ENCODE data around the gene NKAIN4. TPM values are rescaled to one million over a fixed set of nuclear protein-coding genes. Genes with fewer than 3 reads are reported as not detected.
A peak's percentile ranks its signal among the peaks of the same experiment; 100 is the strongest.

The NKAIN4 gene
- total and polyA plus RNA-seq, 7 experiments from 2014 or later: not detected

DNA sequence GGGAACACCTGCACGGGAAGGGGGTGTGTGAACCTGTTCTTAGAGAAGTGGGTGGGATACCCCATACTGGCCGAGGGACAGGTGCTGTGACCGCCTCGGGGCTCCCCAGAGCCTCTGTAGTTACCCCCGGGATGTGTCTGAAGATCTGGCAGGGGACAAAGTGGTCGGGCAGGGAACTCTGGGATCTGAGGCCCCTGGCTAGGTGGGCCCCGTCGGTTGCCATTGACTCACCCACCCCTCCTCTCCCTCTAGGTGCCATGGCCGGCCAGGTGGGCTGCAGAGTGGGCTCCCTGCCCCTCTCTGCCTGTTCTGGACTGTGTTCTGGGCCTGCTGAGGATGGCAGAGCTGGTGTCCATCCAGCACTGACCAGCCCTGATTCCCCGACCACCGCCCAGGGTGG, 14.3 kb downstream of the NKAIN4 start:
- H3K4me3 ChIP-seq (ENCODE audit: low read length): no peak overlapping the region
- peaks cover 0 to 9% (median 1%) of the 10 kb centered on the region in 7 donors for H3K4me1 Mint-ChIP-seq
- H3K9me3 Mint-ChIP-seq: no peaks in the 10 kb centered on the region
- H3K4me1 ChIP-seq (ENCODE audit: control insufficient read depth in 2 of 2, insufficient read depth in 2 of 2, low read length in 2 of 2): peaks cover 0 to 2% of the 10 kb centered on the region in 2 donors
- ATAC-seq (no peak), DNase-seq (no peak)
- no peaks in the 10 kb centered on the region for H3K36me3 Mint-ChIP-seq
- ChIA-PET POLR2A (no interaction called here), CTCF (interaction anchor here (0.8 kb wide), 1 partner anchor 17 kb away, joined by 3 read pairs; no protein-coding TSS in a partner anchor)
- intact Hi-C loops (cut with micrococcal nuclease): no loop called here
- H3K27ac ChIP-seq (ENCODE audit: low read depth, low read length): no peak overlapping the region
- no peaks in the 10 kb centered on the region for H3K9me3 ChIP-seq (ENCODE audit: control insufficient read depth in 2 of 3, low read length in 3 of 3)
- H3K27ac Mint-ChIP-seq: no peak overlapping the region
- no peak overlapping the region for H3K4me3 Mint-ChIP-seq
- no peaks in the 10 kb centered on the region for H3K27me3 ChIP-seq (ENCODE audit: control insufficient read depth in 2 of 2, insufficient read depth in 2 of 2, low read length in 2 of 2)
- peaks cover 0 to 3% (median 0%) of the 10 kb centered on the region in 5 donors for H3K27me3 Mint-ChIP-seq
- H3K36me3 ChIP-seq (ENCODE audit: control insufficient read depth in 2 of 3, insufficient read depth in 3 of 3, low read length in 3 of 3): no peaks in the 10 kb centered on the region

DNA sequence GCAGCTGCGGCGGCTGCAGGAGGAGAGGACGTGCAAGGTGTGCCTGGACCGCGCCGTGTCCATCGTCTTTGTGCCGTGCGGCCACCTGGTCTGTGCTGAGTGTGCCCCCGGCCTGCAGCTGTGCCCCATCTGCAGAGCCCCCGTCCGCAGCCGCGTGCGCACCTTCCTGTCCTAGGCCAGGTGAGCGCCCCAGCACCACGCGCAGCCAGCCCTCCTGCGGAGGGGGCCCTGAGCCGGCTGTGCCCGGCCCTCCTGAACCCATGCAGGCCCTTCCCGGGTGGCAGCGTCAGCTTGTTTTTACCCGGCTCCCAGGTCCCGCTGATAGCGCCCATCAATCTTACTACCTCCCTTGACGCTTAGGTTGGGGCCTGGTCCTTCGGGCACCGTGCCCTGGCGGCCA, 14.8 kb downstream of the NKAIN4 start:
- DNase-seq (no peak), ATAC-seq (no peak)
- Mint-ChIP-seq H3K4me3 (no peak overlapping the region), H3K27ac (no peak overlapping the region), H3K27me3 (peaks cover 0 to 3% (median 0%) of the 10 kb centered on the region in 5 donors), H3K9me3 (no peaks in the 10 kb centered on the region), H3K4me1 (peaks cover 0 to 13% (median 2%) of the 10 kb centered on the region in 7 donors), H3K36me3 (no peaks in the 10 kb centered on the region)
- Histone ChIP-seq H3K9me3 (ENCODE audit: control insufficient read depth in 2 of 3, low read length in 3 of 3) (no peaks in the 10 kb centered on the region), H3K27ac (ENCODE audit: low read depth, low read length) (no peak overlapping the region), H3K4me1 (ENCODE audit: control insufficient read depth in 2 of 2, insufficient read depth in 2 of 2, low read length in 2 of 2) (peaks cover 0 to 4% of the 10 kb centered on the region in 2 donors), H3K36me3 (ENCODE audit: control insufficient read depth in 2 of 3, insufficient read depth in 3 of 3, low read length in 3 of 3) (no peaks in the 10 kb centered on the region), H3K27me3 (ENCODE audit: control insufficient read depth in 2 of 2, insufficient read depth in 2 of 2, low read length in 2 of 2) (no peaks in the 10 kb centered on the region), H3K4me3 (ENCODE audit: low read length) (no peak overlapping the region)
- intact Hi-C loops (cut with micrococcal nuclease): no loop called here
- ChIA-PET CTCF (no interaction called here), POLR2A (no interaction called here)

DNA sequence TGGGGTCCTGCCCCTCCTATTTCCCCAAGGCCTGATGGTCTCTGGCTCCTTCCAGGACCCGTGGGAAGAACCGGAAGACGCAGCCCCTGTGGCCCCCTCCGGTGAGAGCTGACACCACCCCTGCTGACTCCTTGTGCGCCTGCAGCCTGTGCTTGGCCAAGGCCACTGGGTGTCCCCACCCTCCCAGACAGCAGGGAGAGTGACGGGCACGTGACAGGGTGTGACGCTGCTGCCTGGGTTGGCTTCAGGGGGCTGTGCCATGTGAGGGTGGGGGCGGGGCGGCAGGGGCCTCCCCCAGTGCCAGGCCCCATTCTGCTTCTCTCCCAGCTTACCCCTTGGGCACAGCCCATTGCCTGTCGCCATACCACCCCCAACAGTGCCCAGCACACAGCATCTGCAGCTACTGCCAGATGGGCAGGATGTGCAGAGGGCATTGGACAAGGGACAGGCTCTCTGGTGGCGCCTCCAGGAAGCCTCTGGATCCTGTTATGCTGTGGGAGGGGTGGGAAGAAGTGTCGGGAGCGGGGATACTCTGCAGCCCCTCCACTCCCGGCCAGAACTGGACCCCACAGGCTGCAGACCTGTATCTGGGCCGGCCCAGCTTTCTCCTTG, 15.6 kb downstream of the NKAIN4 start:
- DNase-seq: no peak
- intact Hi-C loops (cut with micrococcal nuclease): no loop called here
- no peak overlapping the region for H3K27ac Mint-ChIP-seq

DNA sequence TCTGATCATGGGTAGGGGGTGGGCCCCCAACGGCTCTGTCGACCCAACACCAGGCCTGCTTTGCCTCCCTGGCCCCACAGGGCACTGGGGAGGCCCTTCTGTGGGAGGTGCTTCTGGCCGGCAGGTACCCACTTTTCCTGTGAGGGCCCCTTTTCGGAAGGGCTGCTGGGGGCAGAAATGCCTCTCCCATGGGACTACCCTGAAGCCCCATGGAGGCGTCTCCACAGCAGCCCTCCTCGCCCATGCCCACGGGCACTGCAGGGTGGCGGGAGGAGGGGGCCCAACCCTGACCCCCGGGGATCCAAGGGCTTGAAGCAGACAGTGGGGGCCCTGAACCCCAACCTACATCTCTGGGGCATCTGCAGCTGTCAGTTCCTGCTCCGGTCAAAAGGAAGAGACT, 16.2 kb downstream of the NKAIN4 start:
- H3K4me1 Mint-ChIP-seq: peaks cover 0 to 13% (median 2%) of the 10 kb centered on the region in 7 donors
- CTCF ChIA-PET: no interaction called here
- H3K36me3 Mint-ChIP-seq: no peaks in the 10 kb centered on the region

More for the DNA sequence above, 15.6 kb downstream of the NKAIN4 start:
- CTCF ChIA-PET: no interaction called here
- peaks cover 0 to 13% (median 2%) of the 10 kb centered on the region in 7 donors for H3K4me1 Mint-ChIP-seq
- H3K9me3 Mint-ChIP-seq: no peaks in the 10 kb centered on the region
- Histone ChIP-seq H3K27me3 (ENCODE audit: control insufficient read depth in 2 of 2, insufficient read depth in 2 of 2, low read length in 2 of 2) (no peaks in the 10 kb centered on the region), H3K27ac (ENCODE audit: low read depth, low read length) (no peak overlapping the region), H3K9me3 (ENCODE audit: control insufficient read depth in 2 of 3, low read length in 3 of 3) (no peaks in the 10 kb centered on the region), H3K4me3 (ENCODE audit: low read length) (no peak overlapping the region), H3K36me3 (ENCODE audit: control insufficient read depth in 2 of 3, insufficient read depth in 3 of 3, low read length in 3 of 3) (no peaks in the 10 kb centered on the region), H3K4me1 (ENCODE audit: control insufficient read depth in 2 of 2, insufficient read depth in 2 of 2, low read length in 2 of 2) (peaks cover 0 to 4% of the 10 kb centered on the region in 2 donors)
- POLR2A ChIA-PET: no interaction called here
- no peak overlapping the region for H3K4me3 Mint-ChIP-seq
- peak; percentile 10 for ATAC-seq
- no peaks in the 10 kb centered on the region for H3K36me3 Mint-ChIP-seq
- H3K27me3 Mint-ChIP-seq: peaks cover 0 to 3% (median 2%) of the 10 kb centered on the region in 5 donors

DNA sequence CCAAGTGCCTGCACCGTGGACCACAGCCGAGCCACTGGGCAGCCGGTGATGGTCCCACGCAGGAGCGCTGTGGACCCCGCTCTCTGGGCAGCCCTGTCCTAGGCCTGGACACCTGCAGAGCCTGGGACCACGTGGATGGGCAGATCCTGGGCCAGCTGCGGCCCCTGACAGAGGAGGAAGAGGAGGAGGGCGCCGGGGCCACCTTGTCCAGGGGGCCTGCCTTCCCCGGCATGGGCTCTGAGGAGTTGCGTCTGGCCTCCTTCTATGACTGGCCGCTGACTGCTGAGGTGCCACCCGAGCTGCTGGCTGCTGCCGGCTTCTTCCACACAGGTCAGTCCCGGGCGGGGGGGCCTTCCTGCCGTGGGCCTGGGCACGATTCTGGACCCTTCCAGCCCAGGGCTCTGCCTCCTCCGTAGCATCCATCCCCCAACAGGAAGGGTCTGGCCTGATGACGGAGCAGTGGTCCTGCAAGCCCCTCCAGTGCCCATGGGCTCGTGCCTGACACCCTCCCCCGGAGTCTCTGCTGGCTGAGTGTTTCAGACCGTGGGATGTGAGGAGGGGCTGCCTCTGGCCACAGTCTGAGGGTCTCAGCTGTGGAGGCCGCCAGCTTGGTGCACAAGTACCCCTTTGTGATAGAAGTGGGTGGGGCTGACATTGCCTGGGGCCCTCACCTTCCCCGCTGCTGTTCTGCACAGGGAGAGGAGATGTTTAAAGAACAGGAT, 18.0 kb downstream of the NKAIN4 start:
- H3K4me3 Mint-ChIP-seq: peak overlapping the region in 1 of 10 donors; percentile 7
- intact Hi-C loops (cut with micrococcal nuclease): no loop called here
- POLR2A ChIA-PET: no interaction called here

More for the DNA sequence above, 16.2 kb downstream of the NKAIN4 start:
- no peak overlapping the region for H3K27ac Mint-ChIP-seq
- DNase-seq (no peak), ATAC-seq (no peak)
- Histone ChIP-seq H3K36me3 (ENCODE audit: control insufficient read depth in 2 of 3, insufficient read depth in 3 of 3, low read length in 3 of 3) (no peaks in the 10 kb centered on the region), H3K9me3 (ENCODE audit: control insufficient read depth in 2 of 3, low read length in 3 of 3) (no peaks in the 10 kb centered on the region), H3K27me3 (ENCODE audit: control insufficient read depth in 2 of 2, insufficient read depth in 2 of 2, low read length in 2 of 2) (no peaks in the 10 kb centered on the region), H3K4me1 (ENCODE audit: control insufficient read depth in 2 of 2, insufficient read depth in 2 of 2, low read length in 2 of 2) (peaks cover 0 to 4% of the 10 kb centered on the region in 2 donors), H3K4me3 (ENCODE audit: low read length) (no peak overlapping the region), H3K27ac (ENCODE audit: low read depth, low read length) (no peak overlapping the region)
- intact Hi-C loops (cut with micrococcal nuclease): no loop called here
- no peak overlapping the region for H3K4me3 Mint-ChIP-seq
- no peaks in the 10 kb centered on the region for H3K9me3 Mint-ChIP-seq
- peaks cover 0 to 5% (median 3%) of the 10 kb centered on the region in 5 donors for H3K27me3 Mint-ChIP-seq
- POLR2A ChIA-PET: no interaction called here

DNA sequence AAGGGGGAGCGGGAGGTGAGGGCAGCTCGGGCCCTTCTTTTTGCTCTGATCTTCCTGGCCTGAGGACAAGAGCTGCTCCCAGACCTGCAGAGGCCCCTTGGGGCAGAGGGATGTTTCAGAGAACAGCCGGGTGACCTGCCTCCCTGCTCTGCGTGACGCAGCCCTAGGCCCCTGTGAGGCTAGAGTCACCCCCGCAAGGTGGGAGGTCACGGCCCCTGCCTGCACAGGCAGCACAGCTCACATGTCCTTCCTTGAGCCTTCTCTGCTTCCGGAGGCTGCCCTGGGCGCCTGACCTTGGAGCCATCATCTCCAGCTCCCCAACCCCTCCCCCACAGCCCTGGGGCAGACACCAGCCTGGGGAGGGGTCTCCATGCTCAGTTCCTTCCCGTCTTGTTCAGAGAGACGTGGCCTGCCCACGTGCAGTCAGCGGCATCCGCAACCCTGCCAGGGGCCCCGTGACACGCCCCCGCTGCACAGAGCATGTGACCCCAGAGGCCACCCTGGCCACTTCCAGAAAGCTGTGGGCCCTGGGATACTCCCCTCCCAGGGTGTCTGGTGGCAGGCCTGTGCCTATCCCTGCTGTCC, 18.8 kb downstream of the NKAIN4 start, which contains the start of gene BIRC7:
Gene BIRC7 (plus strand): TSS at position 507 of the 585 bp plus-strand sequence. CDS start 192 bp downstream, outside the sequence.
- Histone ChIP-seq H3K4me1 (ENCODE audit: control insufficient read depth in 2 of 2, insufficient read depth in 2 of 2, low read length in 2 of 2) (peaks cover 0 to 4% of the 10 kb centered on the region in 2 donors), H3K4me3 (ENCODE audit: low read length) (no peak within 1 kb of the TSS), H3K36me3 (ENCODE audit: control insufficient read depth in 2 of 3, insufficient read depth in 3 of 3, low read length in 3 of 3) (no peaks in the 10 kb centered on the region), H3K9me3 (ENCODE audit: control insufficient read depth in 2 of 3, low read length in 3 of 3) (no peaks in the 10 kb centered on the region), H3K27ac (ENCODE audit: low read depth, low read length) (no peak within 1 kb of the TSS), H3K27me3 (ENCODE audit: control insufficient read depth in 2 of 2, insufficient read depth in 2 of 2, low read length in 2 of 2) (no peaks in the 10 kb centered on the region)
- Mint-ChIP-seq H3K36me3 (no peaks in the 10 kb centered on the region), H3K27ac (peak within 1 kb of the TSS in 4 of 9 donors; percentile 28 to 79 (median 66)), H3K4me1 (peaks cover 0 to 13% (median 3%) of the 10 kb centered on the region in 7 donors), H3K4me3 (peak within 1 kb of the TSS in 5 of 10 donors; percentile 7 to 71 (median 54)), H3K9me3 (no peaks in the 10 kb centered on the region), H3K27me3 (peaks cover 10 to 25% (median 19%) of the 10 kb centered on the region in 5 donors)
- DNase-seq (peak in 1 of 9 donors; percentile 27), ATAC-seq (no peak)
- POLR2A ChIA-PET: no interaction called here
- intact Hi-C loops (cut with micrococcal nuclease): no loop called here
- CTCF ChIA-PET: interaction anchor here (3.8 kb wide), 1 partner anchor 12 kb away, joined by 31 read pairs; no protein-coding TSS in a partner anchor

More for the DNA sequence above, 18.0 kb downstream of the NKAIN4 start:
- H3K4me3 ChIP-seq (ENCODE audit: low read length): no peak overlapping the region
- no peaks in the 10 kb centered on the region for H3K9me3 ChIP-seq (ENCODE audit: control insufficient read depth in 2 of 3, low read length in 3 of 3)
- ATAC-seq (no peak), DNase-seq (no peak)
- no peaks in the 10 kb centered on the region for H3K27me3 ChIP-seq (ENCODE audit: control insufficient read depth in 2 of 2, insufficient read depth in 2 of 2, low read length in 2 of 2)
- CTCF ChIA-PET: interaction anchor here (3.8 kb wide), 1 partner anchor 12 kb away, joined by 31 read pairs; no protein-coding TSS in a partner anchor
- peaks cover 0 to 4% of the 10 kb centered on the region in 2 donors for H3K4me1 ChIP-seq (ENCODE audit: control insufficient read depth in 2 of 2, insufficient read depth in 2 of 2, low read length in 2 of 2)
- Mint-ChIP-seq H3K27me3 (peaks cover 5 to 18% (median 12%) of the 10 kb centered on the region in 5 donors), H3K9me3 (no peaks in the 10 kb centered on the region), H3K36me3 (no peaks in the 10 kb centered on the region), H3K27ac (peak overlapping the region in 1 of 9 donors; percentile 12), H3K4me1 (peaks cover 0 to 13% (median 2%) of the 10 kb centered on the region in 7 donors)
- H3K36me3 ChIP-seq (ENCODE audit: control insufficient read depth in 2 of 3, insufficient read depth in 3 of 3, low read length in 3 of 3): no peaks in the 10 kb centered on the region
- H3K27ac ChIP-seq (ENCODE audit: low read depth, low read length): no peak overlapping the region
